ENCODE data around the gene SPPL3.

GRCh38 chr12:120874547-120875245 lies 29.5 kb downstream of the SPPL3 start:
- TF ChIP-seq POLR2A (IDR thresholded peaks at IDR 0.05; ENCODE audit: low read depth, low read length) (no peak), POLR2AphosphoS5 (IDR thresholded peaks at IDR 0.05; ENCODE audit: low read depth, low read length) (no peak)

Data from GM12892 (cell line).